A549 (cell line): ENCODE data around the gene CCDC142. TPM values are rescaled to one million over a fixed set of nuclear protein-coding genes. Genes with fewer than 3 reads are reported as not detected.
A peak's percentile ranks its signal among the peaks of the same experiment; 100 is the strongest.

ENCODE experiments used
- ATAC-seq, 2 experiments: fragments of 200-7000 bp in 1 of 2; fragments of >200 bp in 1 of 2; cut with Nextera tagmentation in 1 of 2; cut with Tn5 transposase in 1 of 2; 3 replicates each; pipeline versions ENCODE4 v1.8.0 to v1.9.1; 2018 to 2020; ENCODE audit warnings: mild to moderate bottlenecking in 1 of 2, moderate library complexity in 1 of 2
- CTCF ChIA-PET: fragments of 300-600 bp; sonication (Branson Sonifier 250); formaldehyde crosslinking; extraction: SDS; loops from one replicate; lab custom pipeline; 2021; ENCODE audit warnings: antibody characterized with exemption, inconsistent platforms; lab: Yijun Ruan, JAX
- POLR2A ChIA-PET: fragments of 350-600 bp; formaldehyde crosslinking; extraction: SDS; loops from one replicate; lab custom pipeline; 2021; ENCODE audit warnings: antibody characterized with exemption, inconsistent platforms; lab: Yijun Ruan, JAX
- DNase-seq, 2 experiments: peaks; one replicate each; pipeline versions ENCODE4 v3.0.0 to v3.0.0-alpha.2; 2011 to 2016; ENCODE audit warnings: low read depth in 1 of 2, low spot score in 1 of 2
- FAIRE-seq: peaks from 2 replicates; lab custom pipeline; 2011; peaks lifted over from hg19 to GRCh38; lab: Jason Lieb, UNC
- H3K27ac ChIP-seq, 2 experiments: fragments of >200 bp; sonication (Bioruptor Twin); formaldehyde crosslinking; 3 replicates each; pipeline ENCODE4 v1.5.1; 2016 to 2017
- H3K4me1 ChIP-seq: fragments of >200 bp; sonication (Bioruptor Twin); formaldehyde crosslinking; 3 replicates; pipeline ENCODE4 v1.6.1; 2016
- H3K4me2 ChIP-seq: fragments of >200 bp; sonication (Bioruptor Twin); formaldehyde crosslinking; 3 replicates; pipeline ENCODE4 v1.6.1; 2016
- H3K4me3 ChIP-seq: fragments of >200 bp; sonication (Bioruptor Twin); formaldehyde crosslinking; 3 replicates; pipeline ENCODE4 v1.5.1; 2016
- H3K9me3 ChIP-seq: fragments of >200 bp; sonication (Bioruptor Twin); formaldehyde crosslinking; 3 replicates; pipeline ENCODE4 v1.6.1; 2016
- CEBPB ChIP-seq, 2 experiments: fragments of >200 bp in 1 of 2; sonication (Bioruptor Twin) in 1 of 2; formaldehyde crosslinking in 1 of 2; IDR thresholded peaks; 2 replicates each; pipeline ENCODE4 v1.6.1; 2012 to 2016
- GATA3 ChIP-seq: IDR thresholded peaks from 2 replicates; pipeline ENCODE4 v1.6.1; 2012; ENCODE audit warnings: borderline replicate concordance
- HES2 ChIP-seq: fragments of >200 bp; sonication (Bioruptor Twin); formaldehyde crosslinking; IDR thresholded peaks from 2 replicates; pipeline ENCODE4 v1.6.1; 2016
- HEYL ChIP-seq: fragments of 250-450 bp; sonication (Bioruptor Pico); IDR thresholded peaks from 2 replicates; pipeline ENCODE4 v1.8.0; 2021; ENCODE audit warnings: mild to moderate bottlenecking, moderate library complexity
- HMGXB4 ChIP-seq: fragments of 250-450 bp; sonication (Bioruptor Pico); IDR thresholded peaks from 2 replicates; pipeline ENCODE4 v1.5.0; 2021; ENCODE audit warnings: mild to moderate bottlenecking, moderate library complexity, borderline replicate concordance
- JUN ChIP-seq, 2 experiments: fragments of >200 bp; sonication (Bioruptor Twin); formaldehyde crosslinking; IDR thresholded peaks; 2 replicates in 1 of 2; 3 replicates in 1 of 2; pipeline ENCODE4 v1.6.1; 2016 to 2017
- KDM5A ChIP-seq: fragments of 200-600 bp; sonication (generic); IDR thresholded peaks from 2 replicates; pipeline ENCODE4 v1.6.1; 2016; ENCODE audit warnings: antibody characterized with exemption, mild to moderate bottlenecking
- MYC ChIP-seq: IDR thresholded peaks from 2 replicates; pipeline ENCODE4 v1.6.1; 2012; ENCODE audit warnings: mild to moderate bottlenecking, inconsistent platforms, low read length, improper control_type of control experiment, borderline replicate concordance
- PHF8 ChIP-seq: fragments of 200-600 bp; sonication (generic); IDR thresholded peaks from 2 replicates; pipeline ENCODE4 v1.6.1; 2016; ENCODE audit warnings: low read depth, mild to moderate bottlenecking, antibody characterized with exemption, moderate library complexity, borderline replicate concordance
- RAD21 ChIP-seq, 2 experiments: fragments of >200 bp in 1 of 2; sonication (Bioruptor Twin) in 1 of 2; formaldehyde crosslinking in 1 of 2; IDR thresholded peaks in 1 of 2; conservative IDR thresholded peaks in 1 of 2; 2 replicates in 1 of 2; 3 replicates in 1 of 2; pipeline ENCODE4 v1.6.1; 2012 to 2018; ENCODE audit warnings: inconsistent platforms in 1 of 2
- REST ChIP-seq: fragments of 200-600 bp; sonication (generic); IDR thresholded peaks from 2 replicates; pipeline ENCODE4 v1.6.1; 2016; ENCODE audit warnings: antibody characterized with exemption, mild to moderate bottlenecking, moderate library complexity
- RNF2 ChIP-seq: fragments of 200-600 bp; sonication (generic); IDR thresholded peaks from 2 replicates; pipeline ENCODE4 v1.6.1; 2016; ENCODE audit warnings: low read depth, mild to moderate bottlenecking, antibody characterized with exemption, moderate library complexity, borderline replicate concordance
- TP53 ChIP-seq: fragments of 250-450 bp; sonication (Bioruptor Pico); IDR thresholded peaks from 2 replicates; pipeline ENCODE4 v1.5.0; 2021; ENCODE audit warnings: mild to moderate bottlenecking, moderate library complexity
- WGBS: methylation state at CpG from one replicate; pipeline ENCODE4 v1.1.6; 2017; ENCODE audit errors: missing lambda C conversion rate; 5-methylcytosine and 5-hydroxymethylcytosine counted together
- polyA plus RNA-seq, 4 experiments: library from polyadenylated mRNA; depleted of rRNA in 3 of 4; stranded (reverse); fragments of >200 nt; fragmentation: RNase III in 1 of 4; extraction: RNeasy Plus Mini Kit Qiagen cat#74134 plus additional on column Dnase treatment in 1 of 4; gene quantifications; 2 replicates in 3 of 4; 3 replicates in 1 of 4; pipeline ENCODE4 v1.2.3, GENCODE V29; 2011 to 2017

CCDC142 gene
- polyA plus RNA-seq, 2 of the 4 experiments (the other 2 are of a cell fraction), result 6.8 to 12.8 TPM

GRCh38 chr2:74524955-74525716 lies 42.3 kb upstream of the CCDC142 start:
- DNase-seq (no peak), FAIRE-seq (no peak), ATAC-seq (no peak)
- H3K4me2 ChIP-seq, result no peak overlapping the region
- no peak overlapping the region for H3K4me3 ChIP-seq
- 88% methylated on average over 10 of the region's 10 CpGs for WGBS
- TF ChIP-seq HES2, result no peak
- no peak for TF ChIP-seq HMGXB4
- TF ChIP-seq JUN (IDR thresholded peaks at IDR 0.05), result peak in 1 of 2 experiments; percentile 14; a peak in 2 of 5 replicates
- CTCF ChIA-PET, result interaction anchor here (2.4 kb wide), 1 partner anchor 42 kb away, joined by 10 read pairs; the partner anchor contains the start of genes CCDC142 and TTC31
- no peak overlapping the region for H3K27ac ChIP-seq
- H3K9me3 ChIP-seq, result no peaks in the 10 kb centered on the region
- H3K4me1 ChIP-seq, result peaks cover 10% of the 10 kb centered on the region
- POLR2A ChIA-PET, result interaction anchor here (0.7 to 1.8 kb wide), 2 partner anchors 15 to 71 kb away, joined by 3 to 4 read pairs; no protein-coding TSS in a partner anchor

- Histone ChIP-seq H3K27ac (no peak overlapping the region), H3K4me3 (no peak overlapping the region), H3K4me2 (no peak overlapping the region), H3K4me1 (peaks cover 10% of the 10 kb centered on the region), H3K9me3 (no peaks in the 10 kb centered on the region)
- ChIA-PET CTCF (interaction anchor here (1.3 to 1.6 kb wide), 4 partner anchors 12 to 64 kb away, joined by 3 to 4 read pairs (median 3); partner anchors contain the start of genes CCDC142 and TTC31), POLR2A (no interaction called here)
- ATAC-seq, result no peak
- 69% methylated on average over 9 of the region's 9 CpGs for WGBS
- DNase-seq, result no peak
- no peak for FAIRE-seq
- TF ChIP-seq MYC, result no peak
- no peak for TF ChIP-seq HEYL (CRISPR knock-in tag)
- no peak for TF ChIP-seq RAD21 (conservative IDR thresholded peaks at IDR 0.05 in 1 of 2, IDR thresholded peaks at IDR 0.05 in 1 of 2)
- no peak for TF ChIP-seq TP53 (CRISPR knock-in tag)
- no peak for TF ChIP-seq REST
- no peak for TF ChIP-seq PHF8
- no peak for TF ChIP-seq JUN (IDR thresholded peaks at IDR 0.05)
- TF ChIP-seq RNF2, result no peak
- TF ChIP-seq CEBPB (IDR thresholded peaks at IDR 0.05), result no peak
Measured at GRCh38 chr2:74524005-74524404, 41.2 kb upstream of the CCDC142 start.

GRCh38 chr2:74522516-74522915 lies 39.7 kb upstream of the CCDC142 start:
- Histone ChIP-seq H3K4me3 (no peak overlapping the region), H3K4me2 (no peak overlapping the region), H3K4me1 (no peaks in the 10 kb centered on the region; the same call in 2 of the 3 replicates), H3K9me3 (no peaks in the 10 kb centered on the region), H3K27ac (no peak overlapping the region)
- ChIA-PET POLR2A (no interaction called here), CTCF (interaction anchor here (1.0 to 2.4 kb wide), 6 partner anchors 9 to 65 kb away, joined by 3 to 8 read pairs (median 6); partner anchors contain the start of genes CCDC142 and TTC31)
- DNase-seq, result no peak
- TF ChIP-seq GATA3 (no peak), KDM5A (no peak)
- peak in 1 of 2 experiments; percentile 12; a peak in 1 of 6 replicates for ATAC-seq
- 49% methylated on average over 3 of the region's 3 CpGs for WGBS
- no peak for FAIRE-seq
